ENCODE measurements around the gene ADAMTS14.

Gene ADAMTS14

GRCh38 chr10:70773965-70774809 lies 101.9 kb downstream of the ADAMTS14 start:
- no peak for DNase-seq

DNA sequence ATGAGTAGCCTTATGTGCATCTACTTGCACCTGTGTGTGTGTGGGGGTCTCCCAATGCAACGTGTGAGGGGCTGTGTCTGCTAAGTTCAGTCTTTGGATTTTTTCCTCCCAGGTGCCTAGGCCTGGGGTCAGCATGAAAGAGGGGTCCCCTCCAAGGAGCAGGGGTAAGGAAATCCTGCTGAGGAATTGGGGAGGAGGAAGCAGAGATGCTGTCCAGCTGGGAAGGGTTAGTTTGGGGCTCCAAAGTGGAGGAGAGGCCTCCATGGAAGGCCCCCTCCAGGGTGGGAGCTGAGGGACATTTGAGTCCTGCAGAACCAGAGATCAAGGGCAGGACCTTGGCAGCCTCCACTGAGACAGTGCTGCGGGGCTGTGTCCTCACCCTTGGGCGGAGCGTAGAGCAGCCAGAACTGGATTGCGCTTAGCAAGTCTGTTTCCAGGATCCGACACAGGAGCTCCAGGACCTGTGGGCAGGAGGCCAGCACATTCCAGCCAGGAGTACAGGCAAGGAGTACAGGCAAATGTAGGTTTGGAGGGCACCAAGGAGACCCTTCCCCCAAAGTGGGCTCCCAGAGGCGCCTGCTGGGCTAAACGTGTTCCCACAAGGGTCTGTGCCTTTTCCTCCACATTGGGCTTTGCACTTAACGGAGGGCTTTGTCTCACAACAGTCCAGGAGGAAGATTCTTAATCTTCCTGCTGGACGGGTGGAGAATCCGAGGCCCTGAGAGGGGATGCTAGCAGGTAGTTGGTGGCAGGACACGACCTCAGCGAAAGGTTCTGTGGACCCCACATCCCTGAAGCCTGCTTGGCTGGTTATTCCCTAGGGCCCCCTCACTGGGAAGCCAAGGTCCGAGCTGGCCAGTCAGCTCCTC lies 102.7 kb downstream of the ADAMTS14 start:
- DNase-seq, result no peak

DNA sequence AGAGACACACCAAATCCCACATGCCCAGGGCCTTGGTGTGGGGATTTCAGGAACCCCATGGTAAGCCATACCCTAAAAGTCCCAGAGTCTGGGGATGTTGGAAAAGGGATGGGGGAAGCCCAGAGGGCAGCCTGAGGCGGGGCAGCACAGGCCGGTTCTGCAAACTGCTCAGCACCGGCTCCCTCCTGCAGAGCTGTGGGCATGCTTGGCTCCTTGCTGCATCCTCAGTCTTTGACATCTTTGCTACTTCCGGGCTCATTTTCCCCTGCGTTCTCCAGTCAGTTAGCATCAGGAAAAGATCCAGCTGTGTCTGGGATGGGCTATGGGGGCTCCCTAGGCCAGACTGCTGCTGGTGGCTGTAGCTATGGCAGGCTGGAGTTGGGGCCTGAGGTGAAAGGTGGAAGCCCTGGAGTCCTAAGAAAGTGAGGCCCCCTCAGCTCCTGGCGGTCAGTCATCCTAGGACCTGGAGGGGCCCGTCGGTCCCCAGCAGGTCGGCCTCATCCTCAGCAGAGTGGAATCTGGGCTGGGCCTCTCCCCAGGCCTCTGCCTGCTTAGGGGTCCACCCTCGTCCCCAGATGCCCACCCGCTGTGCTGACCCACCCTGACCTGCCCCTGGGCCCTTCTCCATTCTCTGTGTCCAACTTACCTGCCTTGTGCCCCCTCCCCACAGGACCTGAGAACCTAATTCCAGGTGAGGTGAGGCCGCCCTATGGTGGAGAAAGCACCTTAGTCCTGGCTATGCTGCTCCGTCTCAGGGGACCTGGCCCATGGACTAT lies 103.6 kb downstream of the ADAMTS14 start:
- no peak for DNase-seq

DNA sequence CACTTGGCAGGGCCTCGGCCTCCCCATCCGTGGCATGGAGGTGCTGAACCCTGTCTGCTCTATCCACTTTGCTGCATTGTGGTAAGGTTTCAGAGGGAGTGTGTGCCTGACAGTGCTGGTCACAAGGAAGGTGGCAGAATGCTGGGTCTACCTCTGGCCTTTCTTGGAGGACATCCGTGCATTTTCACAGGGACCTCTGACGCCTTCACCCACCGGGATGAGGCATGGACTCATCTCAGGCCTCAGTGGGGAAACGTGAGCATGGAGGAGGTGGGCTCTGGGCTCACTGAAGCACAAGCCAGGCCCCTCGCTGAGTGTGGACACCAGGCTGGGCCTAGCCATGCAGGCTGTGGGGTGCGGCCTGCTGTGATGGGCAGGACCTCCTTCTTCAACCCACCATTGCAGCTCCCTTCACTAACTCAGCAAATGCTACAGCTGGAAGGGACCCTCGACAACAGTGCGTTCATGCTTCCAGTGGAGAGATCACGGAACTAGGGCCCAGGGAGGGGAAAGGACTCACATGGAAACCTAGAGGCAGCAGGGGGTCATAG lies 104.2 kb downstream of the ADAMTS14 start:
- no peak for DNase-seq

DNA sequence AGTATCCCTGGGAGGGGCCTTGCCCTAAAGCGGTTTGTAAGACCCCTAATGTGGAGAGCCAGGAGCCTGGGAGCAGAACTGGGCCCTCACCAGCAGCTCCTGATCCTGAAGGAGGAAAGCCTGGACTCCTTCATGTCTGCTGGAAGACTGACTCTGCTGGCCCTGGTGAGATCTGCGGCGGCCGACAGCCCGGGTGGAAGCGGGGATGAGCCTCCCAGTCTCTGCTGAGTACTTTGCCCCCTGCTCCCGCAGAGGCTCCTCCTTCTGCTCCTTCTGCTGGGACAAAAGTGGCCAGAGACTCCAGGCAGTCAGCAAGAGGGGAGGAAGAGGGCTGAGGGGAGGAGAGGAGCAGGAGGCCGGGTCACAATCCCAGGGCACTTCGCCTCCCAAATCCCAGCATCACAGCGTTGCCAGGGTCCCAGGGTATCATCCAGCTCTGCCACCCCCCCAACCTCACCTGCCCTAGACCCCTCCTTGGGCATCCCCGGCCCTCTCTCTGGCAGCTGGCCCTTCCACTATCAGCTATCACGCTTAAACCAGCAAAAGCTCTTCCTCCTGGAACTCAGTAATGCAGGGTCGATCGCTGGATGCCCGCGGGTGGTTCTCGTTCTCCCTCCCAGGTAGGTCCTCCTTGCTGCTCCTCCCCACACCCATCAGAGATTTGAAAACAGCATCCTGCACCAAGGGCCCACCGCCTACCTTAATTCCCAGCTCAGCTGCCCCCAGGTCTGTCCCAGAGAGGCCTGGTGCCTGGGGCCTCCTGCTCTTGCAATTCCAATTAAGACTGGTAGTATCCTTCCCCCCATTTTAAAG lies 105.0 kb downstream of the ADAMTS14 start:
- no peak for DNase-seq

DNA sequence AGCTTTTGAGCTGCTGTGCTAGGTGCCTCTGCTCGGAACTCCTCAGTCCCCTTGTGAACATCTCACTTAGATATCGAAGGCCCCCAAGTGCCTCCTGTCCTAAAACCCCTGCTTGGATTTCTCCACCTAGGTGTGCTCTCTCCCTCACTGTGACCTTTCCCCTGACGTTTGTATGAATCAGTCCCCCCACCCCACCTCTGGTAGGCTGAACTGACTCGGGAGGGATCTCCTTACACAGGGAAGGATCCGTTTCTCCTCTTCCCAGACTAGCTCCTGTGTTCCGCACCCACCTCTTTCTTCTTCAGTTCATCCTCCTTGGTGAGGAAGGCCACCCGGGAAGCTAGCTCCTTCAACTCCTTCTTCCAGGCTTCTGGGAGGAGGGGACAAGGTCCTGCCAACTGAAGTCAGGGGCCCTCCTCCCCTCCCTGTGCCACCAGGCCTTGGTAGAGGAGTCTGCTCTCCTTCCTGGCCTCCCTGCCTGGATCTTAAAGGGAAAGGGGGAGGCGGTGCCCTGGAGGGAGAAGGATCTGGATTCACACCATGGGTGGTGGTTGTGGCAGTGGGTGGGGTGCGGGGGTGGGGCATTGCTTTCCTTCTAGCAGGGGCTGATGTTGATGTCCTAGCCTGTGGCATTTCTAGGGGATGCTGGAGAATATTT lies 106.1 kb downstream of the ADAMTS14 start:
- no peak for DNase-seq

DNA sequence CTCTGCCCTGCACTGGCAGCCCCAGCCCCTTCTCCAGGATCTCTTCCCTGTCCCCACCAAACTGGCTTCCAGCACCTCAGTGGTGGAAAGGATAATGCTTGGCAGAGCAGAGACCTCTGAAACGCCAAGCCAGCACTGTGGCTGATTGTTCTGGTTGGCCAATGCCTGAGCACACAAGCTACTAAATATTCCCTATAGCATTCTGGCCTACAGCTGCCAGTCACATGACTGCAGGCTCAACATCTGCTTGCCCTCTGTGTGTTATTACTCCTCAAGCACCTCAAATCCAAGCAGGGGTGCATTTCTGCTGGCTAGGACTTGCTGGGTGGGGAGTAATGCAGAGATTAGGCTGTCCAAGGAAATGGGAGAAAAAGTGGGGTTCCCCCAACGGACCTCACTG lies 106.8 kb downstream of the ADAMTS14 start:
- no peak for DNase-seq

DNA sequence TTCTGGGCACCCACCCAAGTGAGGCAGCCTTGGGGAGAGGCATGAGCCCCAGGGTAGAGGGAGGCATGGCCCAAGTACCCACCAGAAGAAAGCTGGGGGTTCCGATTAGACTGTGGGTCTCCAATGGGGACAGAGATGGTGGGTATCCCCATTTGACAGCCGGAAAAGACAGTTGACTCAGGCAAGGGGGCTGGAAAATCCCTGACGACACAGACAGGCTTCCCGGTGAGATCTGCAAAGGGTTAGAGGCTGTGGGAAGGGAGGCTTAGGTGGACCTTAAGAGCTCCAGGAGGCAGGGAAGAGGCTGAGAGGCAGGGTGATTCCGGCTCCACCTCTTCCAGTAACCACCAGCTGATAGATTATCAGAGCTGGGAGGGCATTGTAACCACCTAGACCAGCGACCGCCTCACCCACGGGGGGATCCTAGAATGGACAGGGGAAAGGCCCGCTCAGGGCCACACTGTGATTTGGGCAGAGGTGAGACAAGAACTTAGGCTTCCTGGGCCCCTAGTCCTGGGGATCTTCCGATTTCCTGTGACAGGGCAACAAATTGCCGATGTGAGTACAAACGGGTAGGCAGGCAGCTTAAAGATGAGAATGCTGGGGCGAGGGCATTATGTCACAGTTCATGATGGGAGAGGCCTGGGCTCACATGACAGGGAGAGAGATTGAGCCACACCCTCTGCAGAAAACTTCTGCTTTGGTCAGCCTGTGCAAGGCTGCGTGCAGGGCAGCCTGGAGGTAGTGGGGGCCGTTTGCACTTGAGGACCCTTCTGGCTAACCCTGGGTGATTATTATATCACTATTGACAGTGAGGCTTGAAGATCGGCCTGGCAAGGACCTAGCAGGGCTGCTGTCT lies 107.4 kb downstream of the ADAMTS14 start:
- no peak for DNase-seq

GRCh38 chr10:70780370-70780760 lies 108.1 kb downstream of the ADAMTS14 start:
- no peak for DNase-seq

DNA sequence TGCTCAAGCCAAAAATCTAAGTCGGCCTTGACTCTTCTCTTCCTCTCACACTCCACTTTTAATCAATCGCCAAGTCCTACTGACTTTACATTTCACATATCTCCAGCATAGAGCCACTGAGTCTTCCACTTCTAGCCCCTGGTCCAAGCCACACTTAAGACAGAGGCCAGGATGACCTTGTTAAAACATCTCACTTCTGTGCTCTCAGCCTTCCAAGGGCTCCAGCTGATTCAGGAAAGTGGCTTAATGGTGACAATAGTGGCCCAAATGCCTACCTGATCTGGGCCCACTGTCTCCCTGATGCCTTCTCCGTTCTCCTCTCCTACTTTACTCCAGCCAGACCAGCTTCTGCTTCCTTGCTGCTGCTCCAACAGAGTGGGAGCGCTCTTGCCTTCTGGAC lies 108.5 kb downstream of the ADAMTS14 start:
- no peak for DNase-seq

GRCh38 chr10:70781461-70782051 lies 109.2 kb downstream of the ADAMTS14 start:
- no peak for DNase-seq

- DNase-seq, result no peak
These were observed 109.9 kb downstream of the ADAMTS14 start for GRCh38 chr10:70782086-70782745.

DNA sequence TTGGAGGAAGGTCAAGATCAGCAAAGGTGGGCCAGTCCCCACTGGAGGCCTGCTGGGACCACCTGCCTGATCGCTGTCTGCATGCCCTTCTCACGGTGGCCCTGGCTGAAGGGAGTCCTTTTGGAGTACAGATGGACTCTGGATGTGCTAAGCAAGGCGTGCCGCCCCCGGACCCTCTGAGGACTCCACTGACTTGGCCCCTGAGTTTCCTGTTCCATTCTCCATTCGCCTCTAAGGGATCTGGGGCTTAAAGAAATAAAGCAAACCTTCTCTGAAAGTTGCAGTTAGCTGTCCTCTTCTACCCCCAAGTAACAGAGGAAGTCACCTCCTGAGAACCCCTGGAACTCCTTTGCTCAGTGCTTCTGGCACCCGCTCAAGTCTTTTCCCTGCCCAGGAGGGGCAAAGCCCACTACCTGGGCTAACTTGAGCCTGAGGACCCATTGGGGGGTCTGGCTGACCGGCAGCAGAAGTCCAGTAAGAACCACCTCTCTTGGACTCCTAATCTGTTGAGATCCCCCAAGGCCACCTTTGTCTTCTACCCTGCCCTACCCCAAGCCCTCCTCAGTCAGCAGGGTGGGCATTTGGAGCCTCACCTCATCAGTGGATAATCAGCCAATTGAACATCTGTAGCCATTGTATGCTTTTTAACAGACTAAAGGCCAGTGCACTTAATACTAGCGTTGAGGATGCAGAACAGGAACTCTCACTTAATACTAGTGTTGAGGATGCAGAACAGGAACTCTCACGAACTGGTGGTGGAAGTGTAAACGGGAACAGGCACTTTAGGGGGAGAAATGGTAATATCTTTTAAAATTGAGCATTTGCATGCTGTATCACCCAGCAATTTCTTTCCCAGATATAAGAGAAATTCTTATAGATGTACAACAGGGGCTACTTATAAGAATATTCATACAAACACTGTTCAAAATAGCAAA lies 110.7 kb downstream of the ADAMTS14 start:
- DNase-seq, result no peak

DNA sequence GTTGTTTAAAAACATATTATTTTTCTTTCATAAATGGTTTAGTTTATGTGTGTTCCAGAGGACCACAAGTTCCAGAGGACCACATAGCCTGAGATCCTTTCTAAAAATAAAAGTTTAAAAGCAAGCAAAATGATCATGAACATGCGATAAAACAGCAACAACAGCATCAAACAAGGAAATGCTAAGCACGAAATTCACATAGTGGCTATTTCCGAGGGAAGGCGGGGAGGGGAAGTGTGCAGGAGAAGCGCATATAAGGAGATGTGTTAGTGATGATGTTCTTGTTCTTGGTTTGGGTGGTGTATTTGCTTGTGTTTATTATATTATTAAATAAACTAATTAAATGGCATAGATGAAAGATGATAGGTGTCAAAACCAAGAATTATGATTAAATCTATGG lies 111.7 kb downstream of the ADAMTS14 start:
- no peak for DNase-seq

DNA sequence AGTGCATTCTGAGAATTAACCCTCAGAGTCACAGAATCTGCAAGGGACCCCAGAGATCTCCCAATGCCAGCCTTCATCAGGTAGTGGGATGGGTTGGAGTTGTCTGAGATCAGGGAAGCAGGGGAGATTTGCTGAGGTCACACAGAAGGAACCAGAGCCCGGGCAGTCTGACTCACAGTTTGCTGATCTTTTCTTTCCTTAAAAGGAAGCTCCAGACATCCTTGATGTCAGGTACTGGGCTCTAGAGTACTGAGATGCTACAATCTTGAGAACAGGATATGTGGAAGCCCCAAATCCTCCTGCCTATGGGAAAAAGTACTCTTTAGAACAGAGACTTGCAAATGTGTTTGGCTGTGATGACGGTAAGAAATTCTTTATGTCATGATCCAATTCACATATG lies 112.2 kb downstream of the ADAMTS14 start:
- DNase-seq, result no peak

- DNase-seq, result no peak
These were observed 112.9 kb downstream of the ADAMTS14 start, which contains the start of gene TBATA for GRCh38 chr10:70785190-70785589. TSS of gene TBATA (minus strand) at chr10:70785377. CDS start at chr10:70783379, 1,998 bp downstream.

- DNase-seq, result peak in 1 of 2 donors; percentile 47
These were observed 114.6 kb downstream of the ADAMTS14 start for GRCh38 chr10:70786799-70787415.
